ENCODE measurements around the gene PNMA1.

The PNMA1 gene

GRCh38 chr14:73700325-73700724 lies 13.9 kb downstream of the PNMA1 start:
- no peak for TF ChIP-seq CTCF (IDR thresholded peaks at IDR 0.05)

- TF ChIP-seq CTCF (IDR thresholded peaks at IDR 0.05), result no peak
Observed at GRCh38 chr14:73696466-73697400, 17.5 kb downstream of the PNMA1 start.

- TF ChIP-seq CTCF (IDR thresholded peaks at IDR 0.05), result no peak
Observed at GRCh38 chr14:73695997-73696396, 18.2 kb downstream of the PNMA1 start.

GRCh38 chr14:73695082-73695481 lies 19.1 kb downstream of the PNMA1 start:
- no peak for TF ChIP-seq CTCF (IDR thresholded peaks at IDR 0.05)

GRCh38 chr14:73694083-73694482 lies 20.1 kb downstream of the PNMA1 start:
- no peak for TF ChIP-seq CTCF (IDR thresholded peaks at IDR 0.05)

- no peak for TF ChIP-seq CTCF (IDR thresholded peaks at IDR 0.05)
Observed at GRCh38 chr14:73686901-73687300, 27.3 kb downstream of the PNMA1 start.

GRCh38 chr14:73685328-73685727 lies 28.9 kb downstream of the PNMA1 start:
- TF ChIP-seq CTCF (IDR thresholded peaks at IDR 0.05), result no peak

Data from LNCAP (cell line).